HL-60/S4 treated with retinoic acid at 250 ng/mL for 4 days and 3 days (cell line): ENCODE measurements around the gene HAUS6.
"Not testable (repeated sequence)": the region's sequence is repeated elsewhere in the genome, so short reads cannot be mapped to it uniquely, and the experiment has no call there.

Experiments
- in situ Hi-C: fragments of 300-500 bp; cut with MboI; formaldehyde crosslinking; loops from 2 replicates; pipeline ENCODE4 v1.7.0; 2022; ENCODE audit warnings: low sequenced_read_pairs

HAUS6 gene

GRCh38 chr9:19036611-19037010, 66.1 kb downstream of the HAUS6 start:
- in situ Hi-C loops: no loop called here

- in situ Hi-C loops: no loop called here
These were observed 69.7 kb downstream of the HAUS6 start, which contains the start of gene SAXO1 for GRCh38 chr9:19033015-19033414. Gene SAXO1 (minus strand): TSS chr9:19033209. CDS start chr9:19032908, 301 bp downstream.

- in situ Hi-C loops: no loop called here
These were observed 70.3 kb downstream of the HAUS6 start for GRCh38 chr9:19032406-19032805.

- in situ Hi-C loops: no loop called here
These were observed 71.8 kb downstream of the HAUS6 start for GRCh38 chr9:19030899-19031298.

GRCh38 chr9:19028835-19029451, 73.8 kb downstream of the HAUS6 start:
- in situ Hi-C loops: no loop called here

GRCh38 chr9:19027825-19028224, 74.9 kb downstream of the HAUS6 start:
- in situ Hi-C loops: no loop called here

- in situ Hi-C loops: no loop called here
These were observed 76.3 kb downstream of the HAUS6 start for GRCh38 chr9:19026375-19026774.

GRCh38 chr9:19023078-19023477, 79.6 kb downstream of the HAUS6 start:
- in situ Hi-C loops: no loop called here

GRCh38 chr9:19022206-19022605, 80.5 kb downstream of the HAUS6 start:
- in situ Hi-C loops: no loop called here

- in situ Hi-C loops: not testable (repeated sequence)
These were observed 81.1 kb downstream of the HAUS6 start for GRCh38 chr9:19021649-19022048.

GRCh38 chr9:19020886-19021455, 81.7 kb downstream of the HAUS6 start:
- in situ Hi-C loops: no loop called here

- in situ Hi-C loops: no loop called here
These were observed 84.5 kb downstream of the HAUS6 start for GRCh38 chr9:19018201-19018600.

- in situ Hi-C loops: no loop called here
These were observed 93.2 kb downstream of the HAUS6 start for GRCh38 chr9:19009391-19009965.
